ENCODE results near the gene TEKT2. TPM values are rescaled to one million over a fixed set of nuclear protein-coding genes. Genes with fewer than 3 reads are reported as not detected.

Gene TEKT2
- total RNA-seq, 2 experiments from 2014 or later, result 0.22 to 0.33 TPM

DNA sequence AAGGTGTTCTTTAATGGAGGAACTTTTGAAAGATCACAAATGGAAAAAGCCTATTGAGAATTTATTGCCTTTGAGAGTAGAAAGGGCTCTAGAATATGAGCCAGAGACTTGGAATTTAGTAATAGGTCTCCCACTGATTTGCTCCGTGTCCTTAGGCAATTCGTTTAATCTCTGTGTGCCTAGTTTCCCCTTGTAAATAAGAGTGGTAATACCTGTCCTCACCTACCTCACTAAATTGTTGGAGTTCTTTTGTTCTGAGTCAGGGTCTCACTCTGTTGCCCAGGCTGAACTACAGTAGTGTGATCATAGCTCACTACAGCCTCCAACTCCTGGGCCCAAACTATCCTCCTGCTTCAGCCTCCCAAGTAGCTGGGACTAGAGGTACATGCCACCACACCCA lies 15.0 kb upstream of the TEKT2 start:
- Histone ChIP-seq H3K27me3 (ENCODE audit: control insufficient read depth in 1 of 2, insufficient read depth in 2 of 2, low read length in 2 of 2) (no peaks in the 10 kb centered on the region), H3K27ac (ENCODE audit: low read depth in 1 of 2, low read length in 2 of 2) (no peak overlapping the region), H3K9me3 (ENCODE audit: control insufficient read depth in 1 of 2, insufficient read depth in 1 of 2, low read length in 2 of 2) (no peaks in the 10 kb centered on the region), H3K4me1 (ENCODE audit: insufficient read depth, low read length) (no peaks in the 10 kb centered on the region), H3K36me3 (ENCODE audit: insufficient read depth, low read length) (no peaks in the 10 kb centered on the region), H3K4me3 (ENCODE audit: low read length) (no peak overlapping the region)
- intact Hi-C loops (cut with DNase I, micrococcal nuclease), result no loop called here
- Mint-ChIP-seq H3K27me3 (no peaks in the 10 kb centered on the region), H3K4me1 (ENCODE audit: low read depth) (no peaks in the 10 kb centered on the region), H3K9me3 (no peaks in the 10 kb centered on the region), H3K27ac (no peak overlapping the region), H3K4me3 (no peak overlapping the region), H3K36me3 (ENCODE audit: low read depth) (no peaks in the 10 kb centered on the region)
- ChIA-PET CTCF (no interaction called here), POLR2A (no interaction called here)
- TF ChIP-seq, protein P1, sequence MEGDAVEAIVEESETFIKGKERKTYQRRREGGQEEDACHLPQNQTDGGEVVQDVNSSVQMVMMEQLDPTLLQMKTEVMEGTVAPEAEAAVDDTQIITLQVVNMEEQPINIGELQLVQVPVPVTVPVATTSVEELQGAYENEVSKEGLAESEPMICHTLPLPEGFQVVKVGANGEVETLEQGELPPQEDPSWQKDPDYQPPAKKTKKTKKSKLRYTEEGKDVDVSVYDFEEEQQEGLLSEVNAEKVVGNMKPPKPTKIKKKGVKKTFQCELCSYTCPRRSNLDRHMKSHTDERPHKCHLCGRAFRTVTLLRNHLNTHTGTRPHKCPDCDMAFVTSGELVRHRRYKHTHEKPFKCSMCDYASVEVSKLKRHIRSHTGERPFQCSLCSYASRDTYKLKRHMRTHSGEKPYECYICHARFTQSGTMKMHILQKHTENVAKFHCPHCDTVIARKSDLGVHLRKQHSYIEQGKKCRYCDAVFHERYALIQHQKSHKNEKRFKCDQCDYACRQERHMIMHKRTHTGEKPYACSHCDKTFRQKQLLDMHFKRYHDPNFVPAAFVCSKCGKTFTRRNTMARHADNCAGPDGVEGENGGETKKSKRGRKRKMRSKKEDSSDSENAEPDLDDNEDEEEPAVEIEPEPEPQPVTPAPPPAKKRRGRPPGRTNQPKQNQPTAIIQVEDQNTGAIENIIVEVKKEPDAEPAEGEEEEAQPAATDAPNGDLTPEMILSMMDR (IDR thresholded peaks at IDR 0.05), result no peak
- ATAC-seq (ENCODE audit: poor library complexity), result no peak
- no peak for DNase-seq

DNA sequence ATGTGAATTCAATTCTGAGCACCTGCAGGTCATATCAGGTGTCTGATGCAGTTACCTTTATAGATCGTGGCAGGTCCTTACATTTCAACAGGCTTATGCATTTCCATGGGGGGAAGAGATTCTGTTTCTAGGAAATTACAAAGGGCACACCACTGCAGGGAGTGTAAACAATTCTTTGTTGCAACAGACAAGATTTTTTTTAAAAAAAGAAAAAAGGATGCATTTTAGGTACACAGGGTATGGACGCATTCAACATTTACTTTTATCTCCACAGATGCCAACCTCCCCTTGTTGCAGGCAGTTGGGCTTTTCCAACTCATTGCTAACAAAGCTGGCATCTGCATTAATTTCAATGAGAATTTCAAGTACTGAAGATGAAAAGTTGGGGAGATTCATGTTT lies 13.5 kb upstream of the TEKT2 start:
- intact Hi-C loops (cut with DNase I, micrococcal nuclease), result loop anchor here in 1 of 2 experiments (2.0 kb wide), 1 partner anchor 26 kb away; no protein-coding TSS in a partner anchor
- Histone ChIP-seq H3K9me3 (ENCODE audit: control insufficient read depth in 1 of 2, insufficient read depth in 1 of 2, low read length in 2 of 2) (no peaks in the 10 kb centered on the region), H3K27ac (ENCODE audit: low read depth in 1 of 2, low read length in 2 of 2) (no peak overlapping the region), H3K27me3 (ENCODE audit: control insufficient read depth in 1 of 2, insufficient read depth in 2 of 2, low read length in 2 of 2) (no peaks in the 10 kb centered on the region), H3K4me3 (ENCODE audit: low read length) (no peak overlapping the region), H3K36me3 (ENCODE audit: insufficient read depth, low read length) (no peaks in the 10 kb centered on the region), H3K4me1 (ENCODE audit: insufficient read depth, low read length) (no peaks in the 10 kb centered on the region)
- Mint-ChIP-seq H3K27ac (no peak overlapping the region), H3K27me3 (no peaks in the 10 kb centered on the region), H3K4me1 (ENCODE audit: low read depth) (no peaks in the 10 kb centered on the region), H3K9me3 (no peaks in the 10 kb centered on the region), H3K36me3 (ENCODE audit: low read depth) (no peaks in the 10 kb centered on the region), H3K4me3 (no peak overlapping the region)
- DNase-seq (no peak), ATAC-seq (ENCODE audit: poor library complexity) (no peak)
- ChIA-PET CTCF (no interaction called here), POLR2A (no interaction called here)
- TF ChIP-seq, protein P1 (IDR thresholded peaks at IDR 0.05), result no peak

DNA sequence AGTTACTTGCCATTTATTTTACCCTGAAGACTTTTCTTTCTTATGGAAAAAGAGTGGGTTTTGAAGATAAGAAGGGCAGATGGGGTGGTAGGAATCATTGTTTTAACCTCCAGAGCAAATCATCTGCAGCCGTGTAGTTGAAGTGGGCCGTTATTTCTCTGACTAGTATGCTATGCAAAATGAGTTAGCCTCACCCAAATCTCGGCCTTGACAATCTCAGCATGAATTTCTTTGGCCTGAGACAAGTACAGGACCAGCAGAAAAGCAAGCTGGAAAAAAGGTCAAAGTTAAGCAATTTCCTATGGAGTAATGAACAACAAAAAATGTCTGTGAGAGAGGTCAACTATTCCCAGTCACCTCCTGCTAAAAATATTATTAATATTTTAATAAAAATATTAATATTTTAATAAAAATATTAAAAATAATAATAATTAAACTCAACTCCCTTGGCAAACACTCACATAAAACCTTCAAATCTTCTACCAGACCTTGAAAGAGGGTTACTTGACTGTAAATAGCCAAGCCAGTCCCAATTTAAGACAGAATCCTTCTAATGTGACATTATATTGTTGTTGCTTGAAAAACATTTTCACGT lies 6.8 kb upstream of the TEKT2 start:
- DNase-seq (no peak), ATAC-seq (ENCODE audit: poor library complexity) (no peak)
- H3K27me3 ChIP-seq (ENCODE audit: control insufficient read depth in 1 of 2, insufficient read depth in 2 of 2, low read length in 2 of 2), result peaks cover 0 to 3% of the 10 kb centered on the region in 2 experiments
- intact Hi-C loops (cut with DNase I, micrococcal nuclease), result no loop called here
- H3K27ac Mint-ChIP-seq, result no peak overlapping the region
- ChIA-PET CTCF (no interaction called here), POLR2A (no interaction called here)
- H3K4me1 ChIP-seq (ENCODE audit: insufficient read depth, low read length), result no peaks in the 10 kb centered on the region
- no peak overlapping the region for H3K27ac ChIP-seq (ENCODE audit: low read depth in 1 of 2, low read length in 2 of 2)
- no peak overlapping the region for H3K4me3 Mint-ChIP-seq
- H3K4me3 ChIP-seq (ENCODE audit: low read length), result no peak overlapping the region
- H3K36me3 Mint-ChIP-seq (ENCODE audit: low read depth), result no peaks in the 10 kb centered on the region
- no peaks in the 10 kb centered on the region for H3K9me3 Mint-ChIP-seq
- TF ChIP-seq, protein P1 (IDR thresholded peaks at IDR 0.05), result no peak
- no peaks in the 10 kb centered on the region for H3K36me3 ChIP-seq (ENCODE audit: insufficient read depth, low read length)
- no peaks in the 10 kb centered on the region for H3K4me1 Mint-ChIP-seq (ENCODE audit: low read depth)
- H3K9me3 ChIP-seq (ENCODE audit: control insufficient read depth in 1 of 2, insufficient read depth in 1 of 2, low read length in 2 of 2), result no peaks in the 10 kb centered on the region
- H3K27me3 Mint-ChIP-seq, result peaks cover 22% of the 10 kb centered on the region

Measured in CD4-positive, alpha-beta T cell (primary cell).